A549 (cell line): ENCODE results near the gene B3GNT8.

ENCODE experiments used
- CEBPB ChIP-seq, 2 experiments: fragments of >200 bp in 1 of 2; sonication (Bioruptor Twin) in 1 of 2; formaldehyde crosslinking in 1 of 2; IDR thresholded peaks; 2 replicates each; pipeline ENCODE4 v1.6.1; 2012 to 2016
- CHD2 ChIP-seq: fragments of 150-350 bp; IDR thresholded peaks from 2 replicates; pipeline ENCODE4 v1.6.1; 2014; ENCODE audit warnings: low read length; ENCODE audit not compliant: partially characterized antibody
- CHD4 ChIP-seq: fragments of 200-600 bp; sonication (generic); IDR thresholded peaks from 2 replicates; pipeline ENCODE4 v1.6.1; 2016; ENCODE audit warnings: antibody characterized with exemption, mild to moderate bottlenecking, borderline replicate concordance
- EP300 ChIP-seq, 2 experiments: fragments of >200 bp; sonication (Bioruptor Twin); formaldehyde crosslinking; IDR thresholded peaks; 2 replicates in 1 of 2; 3 replicates in 1 of 2; pipeline ENCODE4 v1.6.1; 2016 to 2017
- ESRRA ChIP-seq: fragments of 150-350 bp; IDR thresholded peaks from 2 replicates; pipeline ENCODE4 v1.6.1; 2014; ENCODE audit warnings: mild to moderate bottlenecking, low read length, borderline replicate concordance
- MYC ChIP-seq: IDR thresholded peaks from 2 replicates; pipeline ENCODE4 v1.6.1; 2012; ENCODE audit warnings: mild to moderate bottlenecking, inconsistent platforms, low read length, improper control_type of control experiment, borderline replicate concordance
- PBX3 ChIP-seq: IDR thresholded peaks from 2 replicates; pipeline ENCODE4 v1.6.1; 2012
- POLR2A ChIP-seq: IDR thresholded peaks from 2 replicates; pipeline ENCODE4 v1.6.1; 2012; ENCODE audit warnings: mild to moderate bottlenecking, low read length
- POLR2AphosphoS2 ChIP-seq: conservative IDR thresholded peaks from 2 replicates; pipeline ENCODE4 v1.6.1; 2012; ENCODE audit warnings: low read length, improper control_type of control experiment, inconsistent platforms
- RFX5 ChIP-seq: fragments of 450-650 bp; IDR thresholded peaks from 2 replicates; pipeline ENCODE4 v1.7.1; 2014; ENCODE audit warnings: antibody characterized with exemption, mild to moderate bottlenecking, moderate library complexity
- SMC3 ChIP-seq: fragments of >200 bp; sonication (Bioruptor Twin); formaldehyde crosslinking; IDR thresholded peaks from 3 replicates; pipeline ENCODE4 v1.6.1; 2018; ENCODE audit warnings: inconsistent platforms
- TF ChIP-seq, protein P1 (sequence below): fragments of >200 bp; sonication (Bioruptor Twin); formaldehyde crosslinking; IDR thresholded peaks from 3 replicates; pipeline ENCODE4 v1.5.1; 2016

GRCh38 chr19:41456342-41456918, 29.3 kb upstream of the B3GNT8 start:
- no peak for TF ChIP-seq ESRRA
- no peak for TF ChIP-seq SMC3
- TF ChIP-seq CHD2, result no peak
- TF ChIP-seq CEBPB (IDR thresholded peaks at IDR 0.05), result no peak
- no peak for TF ChIP-seq MYC
- TF ChIP-seq, protein P1, sequence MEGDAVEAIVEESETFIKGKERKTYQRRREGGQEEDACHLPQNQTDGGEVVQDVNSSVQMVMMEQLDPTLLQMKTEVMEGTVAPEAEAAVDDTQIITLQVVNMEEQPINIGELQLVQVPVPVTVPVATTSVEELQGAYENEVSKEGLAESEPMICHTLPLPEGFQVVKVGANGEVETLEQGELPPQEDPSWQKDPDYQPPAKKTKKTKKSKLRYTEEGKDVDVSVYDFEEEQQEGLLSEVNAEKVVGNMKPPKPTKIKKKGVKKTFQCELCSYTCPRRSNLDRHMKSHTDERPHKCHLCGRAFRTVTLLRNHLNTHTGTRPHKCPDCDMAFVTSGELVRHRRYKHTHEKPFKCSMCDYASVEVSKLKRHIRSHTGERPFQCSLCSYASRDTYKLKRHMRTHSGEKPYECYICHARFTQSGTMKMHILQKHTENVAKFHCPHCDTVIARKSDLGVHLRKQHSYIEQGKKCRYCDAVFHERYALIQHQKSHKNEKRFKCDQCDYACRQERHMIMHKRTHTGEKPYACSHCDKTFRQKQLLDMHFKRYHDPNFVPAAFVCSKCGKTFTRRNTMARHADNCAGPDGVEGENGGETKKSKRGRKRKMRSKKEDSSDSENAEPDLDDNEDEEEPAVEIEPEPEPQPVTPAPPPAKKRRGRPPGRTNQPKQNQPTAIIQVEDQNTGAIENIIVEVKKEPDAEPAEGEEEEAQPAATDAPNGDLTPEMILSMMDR, result no peak
- no peak for TF ChIP-seq POLR2A
- TF ChIP-seq PBX3, result no peak
- no peak for TF ChIP-seq POLR2AphosphoS2
- no peak for TF ChIP-seq RFX5
- no peak for TF ChIP-seq EP300 (IDR thresholded peaks at IDR 0.05)
- TF ChIP-seq CHD4, result no peak
